ENCODE results near the gene SPATS2L.

Gene SPATS2L

GRCh38 chr2:200306196-200306930 lies at the start of gene SPATS2L:
Gene SPATS2L, plus strand, starts transcription at chr2:200306693. Its CDS starts 82,552 bp downstream, at chr2:200389245.
- peak; percentile 33 for DNase-seq (ENCODE audit: low read depth)

GRCh38 chr2:200257570-200257969 lies 48.9 kb upstream of the SPATS2L start:
- no peak for DNase-seq (ENCODE audit: low read depth)

GRCh38 chr2:200258081-200258480 lies 48.4 kb upstream of the SPATS2L start:
- DNase-seq (ENCODE audit: low read depth) = no peak

GRCh38 chr2:200258881-200259576 lies 47.5 kb upstream of the SPATS2L start:
- DNase-seq (ENCODE audit: low read depth) = no peak

- DNase-seq (ENCODE audit: low read depth) = no peak
These were observed 46.9 kb upstream of the SPATS2L start for GRCh38 chr2:200259577-200259957.

- DNase-seq (ENCODE audit: low read depth) = no peak
These were observed 44.4 kb upstream of the SPATS2L start for GRCh38 chr2:200262047-200262446.

GRCh38 chr2:200263279-200263678 lies 43.2 kb upstream of the SPATS2L start:
- no peak for DNase-seq (ENCODE audit: low read depth)

- no peak for DNase-seq (ENCODE audit: low read depth)
These were observed 41.9 kb upstream of the SPATS2L start for GRCh38 chr2:200264631-200265030.

- no peak for DNase-seq (ENCODE audit: low read depth)
These were observed 40.1 kb upstream of the SPATS2L start for GRCh38 chr2:200266406-200266805.

GRCh38 chr2:200267350-200267749 lies 39.1 kb upstream of the SPATS2L start:
- DNase-seq (ENCODE audit: low read depth) = no peak

- DNase-seq (ENCODE audit: low read depth) = no peak
These were observed 35.8 kb upstream of the SPATS2L start for GRCh38 chr2:200270732-200271131.

GRCh38 chr2:200272320-200272719 lies 34.2 kb upstream of the SPATS2L start:
- DNase-seq (ENCODE audit: low read depth) = no peak

- no peak for DNase-seq (ENCODE audit: low read depth)
These were observed 32.1 kb upstream of the SPATS2L start for GRCh38 chr2:200274116-200275075.

GRCh38 chr2:200275295-200276013 lies 31.0 kb upstream of the SPATS2L start:
- DNase-seq (ENCODE audit: low read depth) = no peak

- DNase-seq (ENCODE audit: low read depth) = no peak
These were observed 30.0 kb upstream of the SPATS2L start for GRCh38 chr2:200276472-200276871.

GRCh38 chr2:200278694-200279316 lies 27.7 kb upstream of the SPATS2L start:
- DNase-seq (ENCODE audit: low read depth) = no peak

- no peak for DNase-seq (ENCODE audit: low read depth)
These were observed 26.6 kb upstream of the SPATS2L start for GRCh38 chr2:200279857-200280256.

GRCh38 chr2:200286578-200286977 lies 19.9 kb upstream of the SPATS2L start:
- no peak for DNase-seq (ENCODE audit: low read depth)

GRCh38 chr2:200288670-200289429 lies 17.6 kb upstream of the SPATS2L start:
- DNase-seq (ENCODE audit: low read depth) = no peak

- no peak for DNase-seq (ENCODE audit: low read depth)
These were observed 10.4 kb upstream of the SPATS2L start for GRCh38 chr2:200296118-200296517.

- no peak for DNase-seq (ENCODE audit: low read depth)
These were observed 9.4 kb upstream of the SPATS2L start for GRCh38 chr2:200297100-200297499.

Data from stimulated activated CD8-positive, alpha-beta memory T cell treated with anti-CD3 and anti-CD28 coated beads, Interleukin-15, amount 100 ng/mL, for 24 hours (primary cell).